Measurements from ENCODE around the gene SLC35C1. TPM values are rescaled to one million over a fixed set of nuclear protein-coding genes. Genes with fewer than 3 reads are reported as not detected.
"Not testable (repeated sequence)": the region's sequence is repeated elsewhere in the genome, so short reads cannot be mapped to it uniquely, and the experiment has no call there.

The SLC35C1 gene
- total RNA-seq, 1 donor from 2014 or later: 13.3 TPM

DNA sequence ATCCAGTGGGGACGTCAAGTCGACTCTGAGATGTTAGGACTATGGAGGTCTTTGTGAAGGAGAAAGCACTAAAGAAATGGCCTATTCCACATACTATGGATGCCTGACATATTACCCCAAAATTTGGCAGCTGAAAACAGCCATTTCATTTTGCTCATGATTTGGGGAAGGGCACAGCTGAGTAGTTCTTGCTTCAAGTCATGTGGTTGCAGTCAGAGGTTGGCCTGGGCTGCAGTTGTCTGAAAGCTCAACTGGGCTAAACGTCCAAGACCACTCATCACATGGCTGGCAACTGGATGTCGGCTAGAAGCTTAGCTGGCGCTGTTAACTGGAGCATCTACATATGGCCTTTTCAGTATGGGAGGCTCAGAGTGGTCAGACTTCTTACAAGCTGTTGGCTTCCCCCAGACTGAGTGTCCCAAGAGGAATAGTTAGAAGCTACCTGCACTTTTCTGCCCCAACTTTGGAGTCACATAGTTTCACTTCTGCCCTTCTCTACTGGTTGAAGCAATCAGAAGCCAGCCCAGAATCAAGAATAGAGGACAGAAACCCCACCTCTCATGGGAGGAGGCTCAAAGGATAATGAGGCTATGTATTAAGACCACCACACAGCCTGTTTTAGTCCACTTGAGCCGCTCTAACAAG, 14.1 kb downstream of the SLC35C1 start:
- Mint-ChIP-seq H3K27ac (ENCODE audit: unreplicated experiment) (no peak overlapping the region), H3K4me1 (peaks cover 16% of the 10 kb centered on the region), H3K4me3 (no peak overlapping the region), H3K27me3 (ENCODE audit: low read depth) (no peaks in the 10 kb centered on the region), H3K36me3 (ENCODE audit: low read depth) (no peaks in the 10 kb centered on the region), H3K9me3 (no peaks in the 10 kb centered on the region)
- TF ChIP-seq, protein P1, sequence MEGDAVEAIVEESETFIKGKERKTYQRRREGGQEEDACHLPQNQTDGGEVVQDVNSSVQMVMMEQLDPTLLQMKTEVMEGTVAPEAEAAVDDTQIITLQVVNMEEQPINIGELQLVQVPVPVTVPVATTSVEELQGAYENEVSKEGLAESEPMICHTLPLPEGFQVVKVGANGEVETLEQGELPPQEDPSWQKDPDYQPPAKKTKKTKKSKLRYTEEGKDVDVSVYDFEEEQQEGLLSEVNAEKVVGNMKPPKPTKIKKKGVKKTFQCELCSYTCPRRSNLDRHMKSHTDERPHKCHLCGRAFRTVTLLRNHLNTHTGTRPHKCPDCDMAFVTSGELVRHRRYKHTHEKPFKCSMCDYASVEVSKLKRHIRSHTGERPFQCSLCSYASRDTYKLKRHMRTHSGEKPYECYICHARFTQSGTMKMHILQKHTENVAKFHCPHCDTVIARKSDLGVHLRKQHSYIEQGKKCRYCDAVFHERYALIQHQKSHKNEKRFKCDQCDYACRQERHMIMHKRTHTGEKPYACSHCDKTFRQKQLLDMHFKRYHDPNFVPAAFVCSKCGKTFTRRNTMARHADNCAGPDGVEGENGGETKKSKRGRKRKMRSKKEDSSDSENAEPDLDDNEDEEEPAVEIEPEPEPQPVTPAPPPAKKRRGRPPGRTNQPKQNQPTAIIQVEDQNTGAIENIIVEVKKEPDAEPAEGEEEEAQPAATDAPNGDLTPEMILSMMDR (conservative IDR thresholded peaks at IDR 0.05): no peak
- DNase-seq (ENCODE audit: low read depth, low spot score): no peak

DNA sequence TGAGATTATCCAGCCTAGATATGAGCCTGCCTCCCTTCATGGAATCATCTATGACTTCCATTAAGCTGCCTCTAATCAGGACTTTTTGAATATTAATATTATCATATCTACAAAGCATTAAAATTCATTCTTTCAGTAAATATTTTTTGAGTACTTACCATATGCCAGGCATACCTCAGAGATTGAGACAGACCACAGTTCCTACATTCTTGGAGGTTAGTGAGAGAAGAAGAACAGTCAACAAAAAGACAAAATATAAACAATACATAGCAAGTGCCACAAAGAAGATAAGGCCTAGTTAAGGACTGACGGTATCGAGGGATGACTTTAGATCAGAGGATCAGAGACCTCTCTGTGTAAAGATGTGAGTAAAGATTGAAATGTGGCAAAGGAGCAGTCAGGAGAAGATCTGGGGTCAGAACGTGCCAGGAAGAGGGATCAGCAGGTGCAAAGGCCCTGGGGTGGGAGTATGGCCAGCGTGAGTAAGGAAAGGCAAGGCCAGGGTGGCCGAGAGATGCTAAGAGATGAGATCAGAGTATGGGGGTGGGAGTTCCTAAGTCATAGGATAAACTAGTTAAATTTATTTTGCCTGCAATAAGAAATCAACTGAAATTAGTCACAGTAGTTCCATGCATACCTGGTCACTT, 15.4 kb downstream of the SLC35C1 start:
- H3K36me3 Mint-ChIP-seq (ENCODE audit: low read depth): no peaks in the 10 kb centered on the region
- H3K4me1 Mint-ChIP-seq: peaks cover 16% of the 10 kb centered on the region
- H3K27ac Mint-ChIP-seq (ENCODE audit: unreplicated experiment): no peak overlapping the region
- no peak for DNase-seq (ENCODE audit: low read depth, low spot score)
- TF ChIP-seq, protein P1 (conservative IDR thresholded peaks at IDR 0.05): no peak
- no peak overlapping the region for H3K4me3 Mint-ChIP-seq
- H3K9me3 Mint-ChIP-seq: no peaks in the 10 kb centered on the region
- peaks cover 4% of the 10 kb centered on the region for H3K27me3 Mint-ChIP-seq (ENCODE audit: low read depth)

DNA sequence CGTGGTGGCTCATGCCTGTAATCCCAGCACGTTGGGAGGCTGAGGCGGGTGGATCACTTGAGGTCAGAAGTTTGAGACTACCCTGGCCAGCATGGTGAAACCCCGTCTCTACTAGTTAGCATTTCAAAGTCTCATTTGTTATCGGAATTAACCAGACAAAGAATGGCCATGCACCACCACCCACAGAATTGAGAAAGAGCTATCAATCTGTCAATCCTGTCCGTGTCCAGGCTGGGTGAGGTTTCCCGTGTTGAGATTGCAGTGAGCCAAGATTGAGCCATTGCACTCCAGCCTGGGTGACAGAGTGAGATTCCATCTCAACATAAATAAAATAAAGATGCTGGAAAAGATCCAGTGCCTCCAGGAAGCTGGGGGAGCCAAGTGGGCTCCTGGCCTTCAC, 21.5 kb downstream of the SLC35C1 start:
- H3K4me3 Mint-ChIP-seq; H3K27ac Mint-ChIP-seq (ENCODE audit: unreplicated experiment); H3K4me1 Mint-ChIP-seq; H3K9me3 Mint-ChIP-seq; DNase-seq (ENCODE audit: low read depth, low spot score); H3K36me3 Mint-ChIP-seq (ENCODE audit: low read depth): not testable (repeated sequence)
- H3K27me3 Mint-ChIP-seq (ENCODE audit: low read depth): peaks cover 26% of the 10 kb centered on the region

DNA sequence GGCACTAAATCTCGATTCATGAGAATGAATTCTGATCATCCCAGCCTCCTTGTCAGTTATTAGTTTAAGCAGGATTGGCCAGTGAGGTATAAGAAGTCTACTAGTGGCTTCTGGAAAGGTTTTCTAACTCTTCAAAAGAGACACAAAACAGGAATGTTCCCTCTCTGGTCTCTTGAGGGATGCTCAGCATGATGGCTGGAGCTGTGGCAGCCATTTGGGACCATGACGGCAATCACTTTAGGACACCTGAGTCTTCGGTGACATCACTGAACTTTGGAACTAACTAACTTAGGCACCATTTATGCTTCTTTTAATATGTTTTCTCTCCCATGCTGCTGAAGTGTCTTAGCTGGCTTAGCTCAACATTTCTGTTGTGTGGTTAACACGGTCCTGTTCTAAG, 22.2 kb downstream of the SLC35C1 start:
- no peaks in the 10 kb centered on the region for H3K9me3 Mint-ChIP-seq
- TF ChIP-seq, protein P1 (conservative IDR thresholded peaks at IDR 0.05): no peak
- H3K27ac Mint-ChIP-seq (ENCODE audit: unreplicated experiment): no peak overlapping the region
- peaks cover 26% of the 10 kb centered on the region for H3K27me3 Mint-ChIP-seq (ENCODE audit: low read depth)
- peaks cover 7% of the 10 kb centered on the region for H3K4me1 Mint-ChIP-seq
- H3K4me3 Mint-ChIP-seq: no peak overlapping the region
- no peaks in the 10 kb centered on the region for H3K36me3 Mint-ChIP-seq (ENCODE audit: low read depth)
- no peak for DNase-seq (ENCODE audit: low read depth, low spot score)

DNA sequence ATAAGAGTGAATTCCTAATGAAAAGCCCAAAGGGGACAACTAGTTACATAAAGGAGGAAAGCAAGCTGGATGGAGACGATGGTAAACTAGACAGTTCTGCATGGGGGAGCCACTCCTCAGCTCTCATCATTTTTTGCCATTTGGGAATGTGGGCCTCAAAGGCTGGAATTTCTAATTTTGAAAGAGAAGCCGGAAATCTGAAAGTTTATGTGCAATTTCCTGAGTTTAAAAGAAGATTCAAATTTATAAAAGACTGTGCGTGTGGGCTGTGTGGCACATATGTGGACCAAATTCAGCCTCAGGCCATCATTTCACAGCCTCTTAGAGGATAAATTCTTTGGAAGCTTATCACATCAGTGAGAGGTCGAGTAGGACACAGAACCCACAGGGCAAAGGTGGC, 24.0 kb downstream of the SLC35C1 start:
- peaks cover 35% of the 10 kb centered on the region for H3K27me3 Mint-ChIP-seq (ENCODE audit: low read depth)
- no peak for DNase-seq (ENCODE audit: low read depth, low spot score)
- no peak overlapping the region for H3K4me3 Mint-ChIP-seq

DNA sequence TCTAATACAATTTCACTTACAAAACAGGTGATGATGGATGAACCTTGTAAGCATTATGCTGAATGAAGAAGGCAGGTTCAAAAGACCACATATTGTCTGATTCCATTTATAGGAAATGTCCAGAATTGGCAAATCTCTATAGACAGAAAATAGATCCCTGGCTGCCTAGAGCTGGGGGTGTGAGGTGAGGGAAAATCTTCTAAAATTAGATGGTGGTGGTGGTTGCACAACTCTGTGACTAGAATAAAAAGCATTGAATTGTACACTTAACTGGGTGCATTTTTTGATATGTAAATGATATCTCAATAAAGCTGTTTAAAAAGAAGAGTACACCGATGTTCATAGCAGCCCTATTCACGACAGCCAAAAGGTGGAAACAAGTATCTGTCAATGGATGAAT, 25.6 kb downstream of the SLC35C1 start:
- Mint-ChIP-seq H3K27me3 (ENCODE audit: low read depth) (peaks cover 40% of the 10 kb centered on the region), H3K4me3 (no peak overlapping the region), H3K4me1 (no peaks in the 10 kb centered on the region), H3K36me3 (ENCODE audit: low read depth) (no peaks in the 10 kb centered on the region), H3K27ac (ENCODE audit: unreplicated experiment) (no peak overlapping the region), H3K9me3 (no peaks in the 10 kb centered on the region)
- DNase-seq (ENCODE audit: low read depth, low spot score): no peak
- TF ChIP-seq, protein P1 (conservative IDR thresholded peaks at IDR 0.05): no peak

More for the DNA sequence above, 24.0 kb downstream of the SLC35C1 start:
- Mint-ChIP-seq H3K4me1 (no peaks in the 10 kb centered on the region), H3K36me3 (ENCODE audit: low read depth) (no peaks in the 10 kb centered on the region), H3K9me3 (no peaks in the 10 kb centered on the region), H3K27ac (ENCODE audit: unreplicated experiment) (no peak overlapping the region)
- TF ChIP-seq, protein P1 (conservative IDR thresholded peaks at IDR 0.05): no peak

Data from neural crest cell (in vitro differentiated cells).